PC-3 (cell line): ENCODE results near the gene FAM241B.

ENCODE experiments used
- CTCF ChIP-seq: fragments of 300-600 bp; sonication (generic); conservative IDR thresholded peaks from 2 replicates; pipeline ENCODE4 v1.5.1; 2017; ENCODE audit warnings: antibody characterized with exemption, low read depth, mild to moderate bottlenecking, low read length
- EZH2 ChIP-seq: fragments of 300-600 bp; sonication (generic); IDR thresholded peaks from one replicate; pipeline ENCODE4 v1.6.1; 2017; ENCODE audit warnings: antibody characterized with exemption, mild to moderate bottlenecking, low read length; ENCODE audit not compliant: unreplicated experiment

GRCh38 chr10:69681436-69681835 is 51.4 kb downstream of the FAM241B start:
- TF ChIP-seq EZH2 (no peak), CTCF (no peak)
